GM18867 (cell line): ENCODE data around the gene TBC1D20.
"Not testable (repeated sequence)": the region's sequence is repeated elsewhere in the genome, so short reads cannot be mapped to it uniquely, and the experiment has no call there.

Experiments
- ATAC-seq: cut with Tn5 transposase; IDR thresholded peaks from one replicate; pipeline ENCODE4 v1.9.1; 2021; ENCODE audit warnings: mild to moderate bottlenecking, moderate library complexity; ENCODE audit not compliant: unreplicated experiment

Gene TBC1D20

GRCh38 chr20:476561-477249 is 14.4 kb upstream of the TBC1D20 start:
- not testable (repeated sequence) for ATAC-seq

DNA sequence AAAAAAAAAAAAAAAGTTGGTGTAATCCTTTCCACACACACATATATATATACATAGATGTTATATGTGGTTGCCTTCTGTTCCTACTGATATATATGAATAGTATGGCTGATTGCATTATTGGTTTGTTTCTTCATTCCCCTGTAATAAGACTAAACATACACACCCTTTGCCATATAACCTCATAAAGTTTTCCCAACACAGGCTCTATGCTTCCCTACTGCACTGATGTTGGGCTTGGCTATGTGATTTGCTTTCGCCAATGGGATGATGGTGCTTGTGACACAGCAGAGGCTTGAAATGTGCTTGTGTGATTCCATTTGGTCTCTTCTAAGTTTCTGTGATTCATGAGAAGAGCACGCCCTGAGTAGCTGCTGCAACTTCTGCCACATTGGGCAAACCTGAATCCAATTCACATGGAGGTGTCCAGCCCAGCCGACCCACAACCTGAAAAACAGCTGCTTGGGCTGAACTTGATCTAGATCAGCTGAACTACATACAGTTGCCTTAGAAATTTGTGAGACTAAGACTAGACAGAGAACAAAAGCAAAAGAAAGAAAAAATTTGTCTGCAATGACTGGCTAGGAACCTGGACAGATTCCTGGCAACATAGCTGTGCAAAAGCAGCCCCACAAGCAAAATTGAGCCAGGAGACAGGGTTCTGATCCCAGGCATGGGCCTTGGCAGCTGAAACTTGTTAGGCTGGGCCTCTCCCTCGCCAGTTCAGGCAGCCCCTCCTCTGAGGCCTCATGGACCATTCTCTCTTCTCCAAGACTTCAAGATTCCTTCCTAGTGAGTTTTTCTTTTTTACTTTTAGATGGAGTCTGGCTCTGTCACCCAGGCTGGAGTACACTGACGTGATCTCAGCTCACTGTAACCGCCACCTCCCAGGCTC is 13.4 kb upstream of the TBC1D20 start:
- no peak for ATAC-seq

- no peak for ATAC-seq
Measured at GRCh38 chr20:474581-474980, 12.2 kb upstream of the TBC1D20 start.

GRCh38 chr20:472889-473292 is 10.6 kb upstream of the TBC1D20 start:
- no peak for ATAC-seq

DNA sequence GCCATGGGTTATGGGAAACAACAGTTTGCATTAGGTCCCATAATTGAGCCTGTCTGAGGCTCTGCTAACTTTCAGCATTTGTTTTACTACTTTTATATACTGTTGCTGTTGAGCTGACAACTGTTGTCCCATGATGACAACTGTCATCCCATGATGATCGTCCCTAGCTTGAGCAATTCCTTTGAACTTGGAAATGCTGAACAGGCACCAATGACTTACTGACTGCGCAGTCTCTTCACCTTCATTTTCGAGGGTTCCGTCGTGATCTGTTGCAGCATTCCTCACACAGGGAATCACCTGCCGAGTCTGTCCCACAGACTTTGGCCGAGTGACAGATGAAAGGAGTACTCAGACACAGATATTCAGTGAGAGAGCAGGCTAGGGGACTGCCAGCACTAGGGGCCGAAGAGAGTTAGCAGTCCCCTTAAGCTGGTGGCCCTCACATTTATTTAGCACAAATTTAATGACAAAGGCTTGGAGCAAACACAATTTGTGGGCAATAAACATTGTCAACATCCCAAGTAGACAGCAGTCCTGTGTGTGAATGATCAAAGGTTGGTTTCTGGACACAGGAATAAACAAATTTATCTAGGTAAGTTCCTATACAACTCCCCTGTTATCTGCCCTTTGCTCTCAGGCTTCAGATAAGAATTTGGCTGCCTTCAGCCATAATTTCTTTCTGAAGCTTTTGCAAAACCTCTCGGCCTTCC is 10.0 kb upstream of the TBC1D20 start:
- no peak for ATAC-seq

- ATAC-seq = no peak
Measured at GRCh38 chr20:469746-470490, 7.6 kb upstream of the TBC1D20 start.

DNA sequence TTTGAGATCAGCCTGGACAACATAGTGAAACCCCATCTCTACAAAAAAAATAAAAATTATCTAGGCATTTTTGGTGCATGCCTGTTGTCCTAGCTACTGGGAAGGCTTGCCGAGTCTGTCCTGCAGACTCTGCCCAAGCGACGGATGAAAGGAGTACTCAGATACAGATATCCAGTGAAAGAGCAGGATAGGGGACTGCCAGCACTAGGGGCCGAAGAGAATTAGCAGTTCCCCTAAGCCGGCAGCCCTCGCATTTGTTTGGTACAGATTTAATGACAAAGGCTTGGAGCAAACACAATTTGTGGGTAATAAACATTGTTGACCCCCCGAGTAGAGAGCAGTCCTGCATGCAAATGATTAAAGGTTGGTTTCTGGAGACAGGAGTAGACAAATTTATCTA is 5.4 kb upstream of the TBC1D20 start:
- ATAC-seq = no peak

DNA sequence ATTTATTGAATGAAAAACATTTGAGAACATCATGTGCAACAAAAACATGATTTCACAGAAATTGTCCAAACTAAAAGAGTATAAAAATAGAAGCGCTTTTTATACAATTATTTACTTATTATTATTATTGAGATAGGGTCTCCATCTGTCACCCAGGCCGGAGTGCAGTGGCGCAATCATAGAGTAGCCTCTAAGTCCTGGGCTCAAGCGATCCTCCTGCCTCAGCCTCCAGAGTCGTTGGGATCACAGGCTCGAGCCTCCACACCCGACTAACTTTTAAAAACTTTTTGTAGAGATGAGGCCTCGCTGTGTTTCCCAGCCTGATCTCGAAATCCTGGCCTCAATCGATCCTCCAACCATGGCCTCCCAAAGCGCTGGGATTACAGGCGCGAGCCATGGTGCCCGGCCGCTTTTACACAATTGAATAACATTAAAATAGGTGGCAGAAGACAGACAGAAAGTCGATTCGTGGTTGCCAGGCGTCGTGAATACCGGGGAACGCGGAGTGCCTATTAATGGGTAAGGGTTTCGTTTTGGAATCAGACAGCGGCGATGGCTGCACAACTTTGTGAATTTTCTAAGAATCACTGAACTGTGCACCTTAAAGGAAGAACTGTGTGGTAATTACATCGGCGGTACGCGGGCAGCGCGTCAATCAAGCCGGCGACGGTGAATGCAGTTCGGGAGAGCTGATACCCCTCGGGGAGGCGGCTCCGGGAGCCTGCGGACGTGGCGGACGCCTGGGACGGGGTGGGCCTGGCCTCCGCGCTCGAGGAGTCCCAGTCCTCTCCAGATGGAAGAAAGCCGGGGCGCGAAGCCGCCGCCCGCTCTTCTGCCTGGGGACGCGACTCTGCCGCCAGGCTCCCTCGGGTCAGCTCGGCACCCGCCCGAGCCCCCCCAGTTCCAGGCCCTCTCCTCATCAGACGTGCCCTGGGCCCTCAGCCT is 807 bp downstream of the TBC1D20 start:
- peak; percentile 39 for ATAC-seq

GRCh38 chr20:460707-461106 is 1.6 kb downstream of the TBC1D20 start:
- no peak for ATAC-seq

- ATAC-seq = no peak
Measured at GRCh38 chr20:460180-460579, 2.2 kb downstream of the TBC1D20 start.

GRCh38 chr20:458776-459175 is 3.6 kb downstream of the TBC1D20 start:
- no peak for ATAC-seq

DNA sequence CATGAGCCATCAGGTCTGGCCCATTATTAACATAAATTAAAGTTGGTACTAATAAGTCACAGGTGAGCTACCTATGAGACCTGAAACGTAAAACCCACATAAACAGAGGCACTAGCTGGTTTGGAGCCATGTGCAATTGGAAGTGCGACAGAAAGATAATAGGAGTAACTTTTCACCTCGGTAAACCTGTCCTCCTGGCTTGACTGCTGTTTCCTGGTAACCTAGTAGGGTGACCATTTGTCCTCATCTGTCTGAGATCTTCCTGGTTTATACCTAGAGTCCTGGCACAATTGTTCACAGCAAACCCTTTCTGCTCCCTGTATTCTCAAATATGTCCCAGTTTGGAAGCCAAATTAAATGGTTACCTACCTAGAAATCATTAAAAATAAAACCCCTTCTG is 7.4 kb downstream of the TBC1D20 start:
- ATAC-seq = no peak

DNA sequence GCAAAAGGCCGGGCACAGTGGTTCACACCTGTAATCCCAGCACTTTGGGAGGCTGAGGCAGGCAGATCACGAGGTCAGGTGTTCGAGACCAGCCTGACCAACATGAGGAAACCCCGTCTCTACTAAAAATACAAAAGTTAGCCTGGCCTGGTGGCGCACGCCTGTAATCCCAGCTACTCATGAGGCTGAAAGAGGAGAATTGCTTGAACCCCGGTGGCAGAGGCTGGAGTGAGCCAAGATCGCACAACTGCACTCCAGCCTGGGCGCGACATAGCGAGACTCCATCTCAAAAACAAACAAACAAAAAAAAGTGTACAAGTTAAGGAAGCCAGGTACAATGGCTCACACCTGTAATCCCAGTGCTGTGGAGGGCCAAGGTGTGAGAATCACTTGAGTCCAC is 10.3 kb downstream of the TBC1D20 start:
- ATAC-seq = not testable (repeated sequence)

DNA sequence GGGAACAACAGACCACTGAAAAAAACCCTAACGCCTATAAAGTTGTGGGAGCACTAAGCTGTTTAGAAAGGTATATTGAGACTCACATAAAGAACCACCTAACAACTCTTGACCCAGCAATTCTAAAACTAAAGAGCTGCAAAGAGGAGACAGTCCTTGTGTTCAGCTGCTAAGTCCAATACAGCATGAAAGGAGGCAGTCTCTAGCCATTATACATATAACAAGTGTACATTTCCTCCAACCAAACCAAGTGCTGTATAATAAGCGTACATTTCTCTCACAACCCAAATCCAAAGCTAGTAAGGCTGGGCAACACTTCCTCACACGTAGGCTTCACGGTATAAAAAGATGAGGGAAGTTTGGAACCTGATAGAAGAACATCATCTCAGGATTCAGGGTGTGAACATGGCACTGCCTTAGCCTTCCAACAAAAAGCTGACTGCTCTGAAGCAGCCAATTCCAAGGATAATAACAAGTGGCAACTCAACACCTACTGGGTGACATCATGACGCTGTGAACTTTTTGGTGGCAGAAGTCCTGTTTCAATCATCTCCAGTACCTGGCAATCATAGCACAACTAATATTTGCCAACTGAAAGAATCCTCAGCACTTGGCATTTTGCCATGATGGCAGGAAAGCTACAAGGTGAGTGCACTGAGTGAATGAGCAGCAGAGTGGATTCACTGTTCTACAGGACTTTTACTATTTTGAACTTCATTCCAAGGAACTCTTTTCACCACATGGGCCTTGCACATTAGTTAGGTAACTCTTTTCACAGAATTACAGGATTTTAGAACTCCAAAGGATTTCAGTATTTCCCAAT is 16.6 kb downstream of the TBC1D20 start:
- no peak for ATAC-seq

DNA sequence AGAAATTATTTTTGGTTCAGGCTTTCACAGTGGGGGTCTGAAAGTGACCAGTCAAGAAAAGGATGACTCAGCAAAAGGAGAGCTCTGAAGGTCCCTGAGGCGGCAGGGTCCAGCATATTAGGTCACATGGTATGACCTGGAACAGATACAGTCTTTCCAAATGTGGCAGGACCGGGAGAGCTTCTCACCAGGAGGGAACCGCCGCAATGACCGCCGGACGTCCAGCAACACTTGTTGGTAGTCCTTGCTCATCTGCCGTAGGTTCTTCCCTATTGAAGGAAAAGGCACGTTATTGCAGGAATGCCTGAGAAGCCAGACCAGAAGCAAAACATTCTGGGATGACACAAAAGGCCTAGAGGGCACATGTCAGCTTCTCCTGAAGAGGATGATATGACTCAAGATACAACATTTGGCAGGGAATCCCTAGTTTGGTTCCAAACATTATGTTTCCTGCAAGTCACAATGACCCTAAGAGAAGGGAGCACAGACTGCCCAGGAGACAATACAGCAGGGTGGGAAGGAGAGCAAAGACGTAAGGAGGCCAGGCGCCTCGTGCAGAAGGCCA is 17.4 kb downstream of the TBC1D20 start:
- no peak for ATAC-seq

- ATAC-seq = no peak
Measured at GRCh38 chr20:444117-444516, 18.2 kb downstream of the TBC1D20 start.

DNA sequence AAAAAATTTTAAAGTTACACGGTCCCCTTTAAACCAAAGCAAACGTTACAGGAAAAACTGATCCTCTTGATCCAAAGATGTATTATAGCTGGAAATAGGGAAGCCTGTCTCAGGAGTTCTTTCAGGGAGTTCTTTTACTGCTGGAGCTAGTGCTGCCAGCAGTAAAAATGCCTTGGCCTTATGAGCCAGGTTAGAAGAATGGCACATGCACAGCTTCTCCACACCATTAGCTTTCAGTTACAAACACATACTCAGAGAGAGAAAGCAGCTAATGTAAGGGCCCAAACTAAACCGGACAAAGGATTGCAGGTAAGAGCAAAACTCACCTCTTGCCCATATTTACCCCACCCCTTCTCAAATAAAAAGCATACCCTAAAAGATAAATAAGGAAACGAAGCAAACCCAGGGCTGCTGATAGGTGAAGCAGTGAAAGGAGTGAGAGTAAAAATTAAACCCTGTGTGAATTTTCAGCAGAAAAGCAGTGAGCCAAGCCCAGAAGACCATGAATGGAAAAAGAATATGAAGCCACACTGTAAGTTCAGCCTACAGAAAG is 19.0 kb downstream of the TBC1D20 start:
- no peak for ATAC-seq

DNA sequence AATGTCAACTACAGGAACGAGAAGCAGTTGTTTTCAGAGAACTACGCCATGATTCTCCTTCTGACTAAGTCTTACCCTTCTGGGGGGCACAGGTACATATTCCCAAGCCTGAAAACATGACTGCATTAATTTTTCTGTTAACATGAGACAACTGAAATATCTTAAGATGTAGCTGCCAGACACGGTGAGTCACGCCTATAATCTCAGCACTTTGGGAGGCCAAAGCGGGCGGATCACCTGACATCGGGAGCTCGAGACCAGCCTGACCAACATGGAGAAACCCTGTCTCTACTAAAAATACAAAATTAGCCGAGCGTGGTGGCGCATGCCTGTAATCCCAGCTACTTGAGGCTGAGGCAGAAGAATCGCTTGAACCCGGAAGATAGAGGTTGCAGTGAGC is 21.7 kb downstream of the TBC1D20 start:
- no peak for ATAC-seq
